ES-I3 (cell line): ENCODE measurements around the gene ERCC6L2.

Source experiments
- H3K36me3 ChIP-seq: 2 replicates; pipeline ENCODE4 v1.6.1; 2013; ENCODE audit warnings: mild to moderate bottlenecking, low read length, control low read depth, moderate library complexity; ENCODE audit not compliant: insufficient read depth
- H3K4me1 ChIP-seq: 2 replicates; pipeline ENCODE4 v1.6.1; 2013; ENCODE audit warnings: mild to moderate bottlenecking, control low read depth, low read length; ENCODE audit not compliant: insufficient read depth
- H3K9ac ChIP-seq: 2 replicates; pipeline ENCODE4 v1.6.1; 2013; ENCODE audit warnings: low read depth, mild to moderate bottlenecking, low read length, moderate library complexity
- H3K9me3 ChIP-seq: 2 replicates; pipeline ENCODE4 v1.6.1; 2013; ENCODE audit warnings: mild to moderate bottlenecking, low read length, moderate library complexity; ENCODE audit not compliant: control insufficient read depth, insufficient read depth

The ERCC6L2 gene

DNA sequence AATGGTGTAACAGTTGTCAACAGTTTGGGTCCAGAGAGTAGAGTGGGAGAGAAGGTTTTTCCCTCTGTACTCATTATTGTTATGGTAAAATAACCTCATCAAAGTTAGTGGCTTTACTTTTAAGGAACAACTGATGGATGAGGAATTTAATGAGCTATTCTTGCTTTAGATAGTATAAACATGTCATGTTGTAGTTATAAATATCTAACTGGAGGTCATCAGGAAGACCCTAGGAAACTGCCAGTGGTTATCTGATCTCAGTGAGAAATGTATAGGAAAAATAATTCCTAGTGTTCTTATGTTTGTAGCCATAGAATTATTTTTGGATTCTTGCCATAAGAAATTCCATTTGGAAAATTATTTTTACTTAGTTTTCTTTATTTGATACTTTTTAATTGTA, 4.1 kb downstream of the ERCC6L2 start:
- no peaks in the 10 kb centered on the region for H3K9me3 ChIP-seq
- no peaks in the 10 kb centered on the region for H3K4me1 ChIP-seq
- no peaks in the 10 kb centered on the region for H3K36me3 ChIP-seq
- H3K9ac ChIP-seq = no peak overlapping the region

DNA sequence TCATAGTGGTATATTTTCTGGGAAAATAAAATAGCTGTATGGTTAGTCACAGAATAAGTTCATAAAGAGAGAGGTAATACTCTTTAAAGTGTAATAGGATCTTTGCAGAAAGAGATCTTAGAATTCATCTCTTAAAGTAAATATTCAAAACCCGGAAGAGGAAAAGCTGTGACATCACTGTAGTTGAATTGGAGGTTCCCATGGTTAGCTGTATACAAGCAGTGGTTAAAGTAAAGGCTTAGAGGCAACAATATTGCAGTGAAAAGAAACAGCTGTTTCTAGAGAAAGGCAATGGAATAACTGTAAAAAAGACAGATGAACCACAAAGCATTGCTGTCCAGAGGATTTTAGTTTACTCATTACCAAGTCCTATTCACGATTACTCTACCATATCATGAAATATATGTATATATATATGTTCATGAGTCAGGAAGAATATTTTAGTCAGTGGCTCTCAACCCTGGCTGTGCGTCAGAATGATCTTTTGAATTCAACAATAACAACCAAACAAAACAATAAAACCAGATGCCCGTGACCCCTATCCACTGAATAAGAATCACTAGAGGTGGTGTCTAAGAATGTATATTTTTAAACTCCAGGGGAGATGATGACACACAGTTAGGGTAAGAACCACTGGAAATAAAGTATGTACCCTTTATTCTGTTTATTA, 4.7 kb downstream of the ERCC6L2 start:
- Histone ChIP-seq H3K4me1 (no peaks in the 10 kb centered on the region), H3K9ac (no peak overlapping the region), H3K36me3 (no peaks in the 10 kb centered on the region), H3K9me3 (no peaks in the 10 kb centered on the region)

DNA sequence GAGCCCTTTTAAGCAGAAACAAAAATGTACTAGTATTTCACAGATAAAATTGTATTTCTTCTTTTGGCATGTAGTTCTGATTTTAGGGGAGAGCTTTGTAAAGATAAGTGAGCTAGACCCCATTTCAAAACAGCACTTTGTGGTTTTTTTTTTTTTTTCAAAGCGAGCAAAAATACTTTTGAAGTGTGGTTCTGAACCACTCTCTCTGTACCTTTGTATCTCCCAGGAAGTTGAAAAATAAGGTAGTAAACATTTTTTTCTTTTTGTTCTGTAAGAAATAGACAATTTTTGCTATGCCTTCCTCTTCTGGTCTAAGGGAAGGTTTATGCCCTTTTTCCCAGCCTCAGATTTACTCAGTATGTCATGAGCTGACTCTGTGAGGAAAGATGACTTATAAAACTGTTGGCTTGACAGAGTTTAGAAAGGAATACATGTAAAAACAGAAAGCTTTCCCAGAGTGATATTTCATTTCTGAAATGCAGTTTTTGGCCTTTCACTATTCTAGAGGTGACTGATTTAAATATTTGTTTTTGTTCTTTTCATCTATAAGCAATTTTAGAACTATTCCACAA, 12.5 kb downstream of the ERCC6L2 start:
- Histone ChIP-seq H3K9ac (no peak overlapping the region), H3K36me3 (no peaks in the 10 kb centered on the region), H3K9me3 (no peaks in the 10 kb centered on the region), H3K4me1 (no peaks in the 10 kb centered on the region)

DNA sequence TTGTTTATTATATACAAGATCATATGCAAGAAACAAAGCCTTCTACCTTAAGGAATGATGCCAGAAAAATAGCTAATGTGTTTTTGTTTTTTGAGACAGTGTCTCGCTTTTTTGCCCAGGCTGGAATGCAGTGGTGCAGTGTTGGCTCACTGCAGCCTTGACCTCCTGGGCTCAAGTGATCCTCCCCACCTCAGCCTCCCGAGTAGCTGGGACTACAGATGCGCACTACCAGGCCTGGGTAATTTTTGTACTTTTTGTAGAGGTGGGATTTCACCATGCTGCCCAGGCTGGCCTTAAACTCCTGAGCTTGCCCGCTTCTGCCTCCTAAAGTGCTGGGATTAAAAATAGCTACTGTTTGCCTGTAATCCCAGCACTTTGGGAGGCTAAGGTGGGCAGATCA, 15.1 kb downstream of the ERCC6L2 start:
- Histone ChIP-seq H3K4me1 (no peaks in the 10 kb centered on the region), H3K9ac (no peak overlapping the region), H3K9me3 (no peaks in the 10 kb centered on the region), H3K36me3 (no peaks in the 10 kb centered on the region)

DNA sequence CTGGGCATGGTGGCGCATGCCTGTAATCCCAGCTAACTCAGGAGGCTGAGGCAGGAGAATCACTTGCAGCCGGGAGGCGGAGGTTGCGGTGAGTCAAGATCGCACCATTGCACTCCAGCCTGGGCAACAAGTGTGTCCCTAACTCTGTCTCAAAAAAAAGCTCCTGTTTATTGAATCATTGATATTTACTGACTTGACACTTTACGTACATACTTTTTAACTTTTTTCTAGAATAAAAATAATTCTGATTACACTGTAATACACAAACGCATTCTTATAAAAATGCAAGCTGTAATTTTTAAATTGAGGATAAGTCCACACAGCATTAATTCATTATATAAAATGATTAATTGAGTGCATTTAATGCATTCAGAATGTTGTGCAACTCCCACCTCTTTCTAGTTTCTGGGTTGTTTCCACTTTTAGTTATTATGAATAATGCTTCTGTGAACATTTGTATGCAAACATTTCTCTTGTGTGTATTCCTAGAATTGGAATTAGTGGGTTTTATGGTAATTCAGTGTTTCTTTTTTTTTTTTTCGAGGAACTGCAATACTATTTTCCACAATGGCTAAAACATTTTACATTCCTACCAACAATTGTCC, 15.7 kb downstream of the ERCC6L2 start:
- H3K36me3 ChIP-seq = no peaks in the 10 kb centered on the region
- no peak overlapping the region for H3K9ac ChIP-seq
- H3K9me3 ChIP-seq = no peaks in the 10 kb centered on the region

DNA sequence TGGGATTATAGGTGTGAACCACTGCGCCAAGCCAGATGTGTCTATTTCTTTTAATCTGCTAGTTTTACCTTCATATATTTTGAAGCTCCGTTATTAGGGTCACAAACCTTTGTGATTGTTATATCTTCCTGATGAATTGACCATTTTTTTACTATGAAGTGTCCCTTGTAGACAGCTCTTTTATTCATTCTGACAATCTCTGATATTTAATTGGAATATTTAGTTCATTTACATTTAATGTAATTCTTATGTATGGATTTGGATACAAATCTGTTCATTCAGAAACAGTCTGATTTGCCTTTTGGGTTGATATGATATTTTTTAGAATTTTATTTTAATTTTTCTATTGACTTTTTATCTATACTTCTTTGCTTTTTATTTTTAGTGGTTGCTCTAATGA, 17.2 kb downstream of the ERCC6L2 start:
- Histone ChIP-seq H3K4me1 (no peaks in the 10 kb centered on the region), H3K9ac (no peak overlapping the region), H3K9me3 (no peaks in the 10 kb centered on the region), H3K36me3 (no peaks in the 10 kb centered on the region)

More for the DNA sequence above, 15.7 kb downstream of the ERCC6L2 start:
- H3K4me1 ChIP-seq = no peaks in the 10 kb centered on the region

DNA sequence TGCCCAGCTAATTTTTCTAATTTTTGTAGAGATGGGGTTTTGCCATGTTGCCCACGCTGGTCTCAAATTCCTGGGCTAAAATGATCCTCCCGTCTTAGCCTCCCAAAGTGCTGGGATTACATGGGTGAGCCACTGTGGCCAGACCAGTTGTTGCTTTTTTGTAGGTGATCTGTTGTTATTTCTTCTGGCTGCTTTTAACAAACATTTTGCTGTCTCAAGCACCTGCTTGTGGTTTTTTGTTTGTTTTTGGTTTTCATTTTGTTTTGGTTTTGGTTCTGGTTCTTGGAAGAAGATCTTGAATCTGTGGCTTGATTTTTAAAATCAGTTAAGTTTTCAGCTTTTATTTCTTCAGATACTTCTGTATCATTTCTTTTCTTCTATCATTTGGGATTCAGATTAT, 21.1 kb downstream of the ERCC6L2 start:
- Histone ChIP-seq H3K36me3 (no peaks in the 10 kb centered on the region), H3K9ac (no peak overlapping the region), H3K9me3 (no peaks in the 10 kb centered on the region), H3K4me1 (no peaks in the 10 kb centered on the region)

DNA sequence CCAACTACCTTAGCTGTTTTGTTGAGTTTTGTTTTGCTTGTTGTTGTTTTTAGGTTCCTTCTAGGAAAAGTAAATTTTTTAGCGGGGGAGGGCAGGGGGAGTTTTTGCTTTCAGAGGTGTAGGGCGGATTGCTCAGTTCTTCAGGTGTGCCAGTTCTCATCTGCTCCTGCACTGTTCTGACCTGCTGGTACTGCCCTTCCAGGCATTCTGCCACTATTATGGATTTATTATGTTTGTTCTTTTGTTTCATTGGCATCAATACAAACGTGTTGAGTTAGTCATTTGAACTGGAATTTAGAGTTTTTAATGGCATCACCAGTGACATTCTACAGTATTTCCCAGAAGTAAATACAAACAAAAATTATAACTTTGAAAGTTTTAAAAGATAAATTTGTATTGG, 26.0 kb downstream of the ERCC6L2 start:
- Histone ChIP-seq H3K4me1 (no peaks in the 10 kb centered on the region), H3K9ac (no peak overlapping the region), H3K9me3 (no peaks in the 10 kb centered on the region), H3K36me3 (no peaks in the 10 kb centered on the region)

DNA sequence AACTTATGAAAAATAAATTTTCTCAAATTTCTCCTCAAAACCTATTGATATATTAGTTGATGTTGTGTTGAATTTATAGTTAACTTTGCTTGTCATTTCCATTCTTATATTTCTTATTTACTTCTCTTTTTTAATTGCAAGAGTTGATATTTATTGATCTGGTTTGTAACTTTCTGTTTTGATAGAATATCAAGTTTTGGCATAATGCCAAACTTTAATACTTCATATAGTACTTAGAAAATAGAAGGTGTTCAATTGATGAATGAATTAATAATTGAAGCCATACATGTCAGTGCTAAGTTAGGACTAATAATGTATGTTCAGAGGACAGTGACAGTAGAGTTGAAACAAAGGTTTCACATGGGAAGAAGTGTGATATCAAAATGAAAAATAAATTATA, 27.9 kb downstream of the ERCC6L2 start:
- Histone ChIP-seq H3K9ac (no peak overlapping the region), H3K4me1 (no peaks in the 10 kb centered on the region), H3K36me3 (no peaks in the 10 kb centered on the region), H3K9me3 (no peaks in the 10 kb centered on the region)

DNA sequence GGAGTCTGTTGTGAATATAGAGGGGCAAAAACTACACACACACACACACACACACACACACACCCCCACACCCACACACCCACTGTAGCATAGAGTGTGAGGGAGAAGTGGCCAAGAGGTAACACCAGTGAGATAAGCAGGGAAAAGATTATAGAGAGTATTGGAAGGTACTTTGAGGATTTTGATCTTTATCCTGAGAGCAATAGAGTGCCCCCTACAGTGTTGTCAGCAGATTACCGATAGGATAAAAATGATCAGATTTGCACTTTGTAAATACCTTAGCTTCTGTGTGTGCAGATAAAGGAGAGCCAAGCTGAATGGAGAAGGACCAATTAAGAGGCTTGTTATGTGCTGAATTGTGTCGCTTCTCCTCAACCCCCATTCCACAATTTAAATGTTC, 32.3 kb downstream of the ERCC6L2 start:
- H3K4me1 ChIP-seq = no peaks in the 10 kb centered on the region
- no peaks in the 10 kb centered on the region for H3K9me3 ChIP-seq
- no peak overlapping the region for H3K9ac ChIP-seq
- no peaks in the 10 kb centered on the region for H3K36me3 ChIP-seq

DNA sequence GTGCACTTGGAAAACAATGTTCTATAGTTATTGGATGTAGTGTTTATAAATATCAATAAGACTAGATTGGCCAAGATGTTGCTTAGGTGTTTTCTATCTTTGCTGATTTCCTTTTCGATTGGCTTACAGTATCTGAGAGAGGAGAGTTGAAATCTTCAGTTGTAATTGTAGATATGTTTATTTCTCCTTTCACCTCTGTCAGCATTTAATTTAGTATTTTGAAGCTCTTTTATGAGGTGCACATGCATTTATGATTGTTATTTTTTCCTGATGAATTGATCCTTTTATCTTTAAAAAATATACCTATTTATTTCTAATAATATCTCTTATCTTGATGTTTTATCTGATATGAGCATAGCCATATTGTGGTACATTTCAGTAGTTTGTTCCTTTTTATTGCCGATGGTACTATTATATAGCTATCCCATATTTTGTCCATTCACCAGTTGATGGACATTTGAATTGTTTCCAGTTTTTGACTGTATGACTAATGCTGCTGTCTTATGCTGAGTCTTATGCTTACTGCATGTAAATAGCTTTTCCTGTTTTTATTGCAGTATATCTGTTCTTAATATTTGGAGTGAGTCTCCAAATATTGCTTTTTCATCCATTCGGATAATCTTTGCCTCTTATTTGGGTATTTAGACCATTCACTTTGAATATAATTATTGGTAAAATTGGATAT, 34.7 kb downstream of the ERCC6L2 start:
- Histone ChIP-seq H3K9me3 (no peaks in the 10 kb centered on the region), H3K9ac (no peak overlapping the region), H3K4me1 (no peaks in the 10 kb centered on the region), H3K36me3 (no peaks in the 10 kb centered on the region)

DNA sequence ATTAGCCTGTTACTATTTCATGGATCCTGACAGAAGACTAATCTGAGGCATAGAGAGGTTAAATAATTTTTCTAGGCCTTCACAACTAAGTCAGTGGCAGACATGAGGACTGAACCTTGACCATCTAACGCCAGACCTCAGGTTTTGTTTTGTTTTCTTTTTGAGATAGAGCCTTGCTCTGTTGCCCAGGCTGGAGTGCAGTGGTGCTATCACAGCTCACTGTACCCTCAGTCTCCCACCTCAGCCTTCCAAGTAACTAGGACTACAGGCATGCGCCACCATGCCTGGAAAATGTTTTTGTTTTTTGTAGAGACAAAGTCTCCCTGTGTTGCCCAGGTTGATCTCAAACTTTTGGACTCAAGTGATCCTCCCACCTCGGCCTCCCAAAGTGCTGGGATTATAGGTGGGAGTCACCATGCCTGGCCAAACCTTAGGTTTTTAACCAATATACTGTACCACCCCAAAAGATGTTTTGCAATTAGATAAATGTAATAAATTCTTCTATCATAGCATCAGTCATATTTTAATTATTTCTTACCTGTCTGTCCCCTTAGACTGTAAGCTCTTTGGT, 35.4 kb downstream of the ERCC6L2 start:
- H3K9ac ChIP-seq = no peak overlapping the region
- H3K36me3 ChIP-seq = peaks cover 5% of the 10 kb centered on the region; the same call in 1 of the 2 replicates
- no peaks in the 10 kb centered on the region for H3K9me3 ChIP-seq
- H3K4me1 ChIP-seq = no peaks in the 10 kb centered on the region

DNA sequence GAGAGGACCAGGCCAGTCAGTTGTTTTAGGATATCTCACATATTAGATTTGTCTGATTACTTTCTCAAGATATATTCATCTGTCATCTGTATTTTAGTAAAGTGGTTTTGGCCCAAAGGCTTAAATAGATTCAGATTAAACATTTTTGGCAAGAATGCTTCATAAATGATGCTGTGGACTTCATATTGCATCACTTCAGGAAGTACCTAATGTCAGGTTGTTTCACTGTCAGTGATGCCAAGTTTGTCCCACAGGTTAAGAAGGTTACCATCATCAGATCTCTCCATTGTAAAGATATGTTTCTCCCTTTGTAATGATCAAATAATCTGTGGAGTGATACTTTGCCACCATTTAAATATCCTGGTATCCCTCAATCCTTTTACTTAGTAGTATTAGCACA, 37.3 kb downstream of the ERCC6L2 start:
- Histone ChIP-seq H3K9ac (no peak overlapping the region), H3K36me3 (peaks cover 7% of the 10 kb centered on the region; the same call in 1 of the 2 replicates), H3K4me1 (no peaks in the 10 kb centered on the region), H3K9me3 (no peaks in the 10 kb centered on the region)

DNA sequence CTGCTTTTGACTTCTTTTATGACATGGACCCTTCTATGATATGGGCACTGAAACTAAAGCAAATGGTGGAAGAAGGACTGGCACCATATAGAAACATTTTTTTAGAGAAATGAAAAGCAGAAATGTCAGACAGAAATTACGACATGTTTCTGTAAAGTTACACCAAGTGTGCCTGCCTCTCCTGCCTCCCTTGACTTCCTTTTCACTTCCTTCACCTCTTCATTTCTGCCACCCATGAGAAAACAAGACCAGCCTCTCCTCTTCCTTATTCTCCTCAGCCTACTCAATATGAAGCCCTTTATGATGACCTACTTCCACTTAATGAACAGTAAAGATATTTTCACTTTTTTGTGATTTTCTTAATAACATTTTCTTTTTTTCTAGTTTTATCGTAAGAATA, 44.5 kb downstream of the ERCC6L2 start:
- H3K9ac ChIP-seq = no peak overlapping the region
- H3K36me3 ChIP-seq = peaks cover 11% of the 10 kb centered on the region
- H3K4me1 ChIP-seq = no peaks in the 10 kb centered on the region
- no peaks in the 10 kb centered on the region for H3K9me3 ChIP-seq
